ENCODE results near the gene RPL10.

The RPL10 gene

GRCh38 chrX:154362085-154362742 lies 36.0 kb upstream of the RPL10 start:
- DNase-seq (ENCODE audit: low read depth): no peak

GRCh38 chrX:154363706-154364439 lies 34.3 kb upstream of the RPL10 start:
- no peak for DNase-seq (ENCODE audit: low read depth)

- no peak for DNase-seq (ENCODE audit: low read depth)
Measured at GRCh38 chrX:154365052-154365600, 33.1 kb upstream of the RPL10 start.

- no peak for DNase-seq (ENCODE audit: low read depth)
Measured at GRCh38 chrX:154365997-154366665, 32.0 kb upstream of the RPL10 start.

GRCh38 chrX:154366666-154367055 lies 31.5 kb upstream of the RPL10 start:
- DNase-seq (ENCODE audit: low read depth): no peak

- no peak for DNase-seq (ENCODE audit: low read depth)
Measured at GRCh38 chrX:154367474-154368308, 30.5 kb upstream of the RPL10 start.

- peak; percentile 79 for DNase-seq (ENCODE audit: low read depth)
Measured at GRCh38 chrX:154368630-154369448, 29.3 kb upstream of the RPL10 start.

GRCh38 chrX:154369449-154370299 lies 28.5 kb upstream of the RPL10 start:
- DNase-seq (ENCODE audit: low read depth): peak; percentile 60

- DNase-seq (ENCODE audit: low read depth): no peak
Measured at GRCh38 chrX:154370300-154371016, 27.7 kb upstream of the RPL10 start.

GRCh38 chrX:154371017-154371788 lies 27.0 kb upstream of the RPL10 start:
- DNase-seq (ENCODE audit: low read depth): peak; percentile 86

- DNase-seq (ENCODE audit: low read depth): no peak
Measured at GRCh38 chrX:154371789-154372300, 26.3 kb upstream of the RPL10 start.

- no peak for DNase-seq (ENCODE audit: low read depth)
Measured at GRCh38 chrX:154372612-154373022, 25.6 kb upstream of the RPL10 start.

GRCh38 chrX:154373340-154374306 lies 24.6 kb upstream of the RPL10 start:
- no peak for DNase-seq (ENCODE audit: low read depth)

- DNase-seq (ENCODE audit: low read depth): no peak
Measured at GRCh38 chrX:154374313-154375155, 23.6 kb upstream of the RPL10 start, which contains the start of gene FLNA. Gene FLNA, minus strand, starts transcription at chrX:154374634. Its CDS starts 3,389 bp downstream, at chrX:154371245.

GRCh38 chrX:154375156-154375504 lies 23.0 kb upstream of the RPL10 start:
- DNase-seq (ENCODE audit: low read depth): no peak

- no peak for DNase-seq (ENCODE audit: low read depth)
Measured at GRCh38 chrX:154376774-154377173, 21.4 kb upstream of the RPL10 start.
